Liver (tissue), 9 donors: Measurements from ENCODE around the gene GDF10. TPM values are rescaled to one million over a fixed set of nuclear protein-coding genes. Genes with fewer than 3 reads are reported as not detected.

Experiments used
- DNase-seq: peaks from one replicate; pipeline ENCODE4 v3.0.0-alpha.2; 2017; ENCODE audit warnings: low spot score
- H3K27ac ChIP-seq, 2 donors: one replicate each; pipeline ENCODE4 v1.7.0; 2013; ENCODE audit warnings: inconsistent platforms in 2 of 2, low read length in 2 of 2, control low read depth in 1 of 2, low read depth in 1 of 2, mild to moderate bottlenecking in 1 of 2
- H3K27me3 ChIP-seq, 4 donors: one replicate each; pipeline versions ENCODE4 v1.6.1 to v1.7.0; 2013; ENCODE audit warnings: low read length in 3 of 4, inconsistent platforms in 1 of 4, mild to moderate bottlenecking in 1 of 4, moderate library complexity in 1 of 4; ENCODE audit not compliant: control insufficient read depth in 4 of 4, insufficient read depth in 4 of 4
- H3K36me3 ChIP-seq, 4 donors: one replicate each; pipeline versions ENCODE4 v1.6.1 to v1.7.0; 2013; ENCODE audit warnings: low read length in 3 of 4, mild to moderate bottlenecking in 3 of 4, low read depth in 1 of 4, moderate library complexity in 1 of 4; ENCODE audit not compliant: control insufficient read depth in 4 of 4, insufficient read depth in 3 of 4
- H3K4me1 ChIP-seq, 4 donors: one replicate each; pipeline versions ENCODE4 v1.6.1 to v1.7.0; 2013; ENCODE audit warnings: low read length in 3 of 4, mild to moderate bottlenecking in 3 of 4, moderate library complexity in 1 of 4; ENCODE audit not compliant: control insufficient read depth in 4 of 4, insufficient read depth in 4 of 4
- H3K4me3 ChIP-seq, 3 donors: one replicate each; pipeline versions ENCODE4 v1.6.1 to v1.7.0; 2013; ENCODE audit warnings: low read length in 3 of 3, control low read depth in 1 of 3, low read depth in 1 of 3, mild to moderate bottlenecking in 1 of 3
- H3K9ac ChIP-seq, 2 donors: one replicate each; pipeline ENCODE4 v1.7.0; 2013; ENCODE audit warnings: low read length in 2 of 2, mild to moderate bottlenecking in 2 of 2, moderate library complexity in 2 of 2, control low read depth in 1 of 2, low read depth in 1 of 2
- H3K9me3 ChIP-seq, 4 donors: one replicate each; pipeline versions ENCODE4 v1.6.1 to v1.7.0; 2013; ENCODE audit warnings: low read length in 3 of 4; ENCODE audit not compliant: control insufficient read depth in 4 of 4
- EGR1 ChIP-seq, 2 donors: IDR thresholded peaks; 2 replicates each; pipeline ENCODE4 v1.6.1; 2016 to 2018; ENCODE audit warnings: antibody characterized with exemption in 2 of 2, low read depth in 2 of 2
- FOXA1 ChIP-seq: IDR thresholded peaks from 2 replicates; pipeline ENCODE4 v1.6.1; 2016; ENCODE audit warnings: antibody characterized with exemption
- FOXA2 ChIP-seq: IDR thresholded peaks from 2 replicates; pipeline ENCODE4 v1.6.1; 2016; ENCODE audit warnings: antibody characterized with exemption
- GABPA ChIP-seq, 2 donors: IDR thresholded peaks in 1 of 2; conservative IDR thresholded peaks in 1 of 2; 2 replicates each; pipeline ENCODE4 v1.6.1; 2016; ENCODE audit warnings: antibody characterized with exemption in 2 of 2, mild to moderate bottlenecking in 1 of 2, moderate library complexity in 1 of 2
- HNF4G ChIP-seq: IDR thresholded peaks from 2 replicates; pipeline ENCODE4 v1.6.1; 2016; ENCODE audit warnings: antibody characterized with exemption
- JUND ChIP-seq, 2 donors: IDR thresholded peaks; 2 replicates each; pipeline ENCODE4 v1.6.1; 2016; ENCODE audit warnings: antibody characterized with exemption in 2 of 2
- NR2F2 ChIP-seq: IDR thresholded peaks from 2 replicates; pipeline ENCODE4 v1.6.1; 2016; ENCODE audit warnings: antibody characterized with exemption
- RAD21 ChIP-seq, 2 donors: IDR thresholded peaks; 2 replicates each; pipeline ENCODE4 v1.6.1; 2016; ENCODE audit warnings: antibody characterized with exemption in 2 of 2, mild to moderate bottlenecking in 2 of 2
- RXRA ChIP-seq, 2 donors: IDR thresholded peaks; 2 replicates each; pipeline ENCODE4 v1.6.1; 2017 to 2018; ENCODE audit warnings: antibody characterized with exemption in 2 of 2, mild to moderate bottlenecking in 1 of 2
- SP1 ChIP-seq: IDR thresholded peaks from 2 replicates; pipeline ENCODE4 v1.6.1; 2018; ENCODE audit warnings: antibody characterized with exemption, mild to moderate bottlenecking
- TAF1 ChIP-seq: conservative IDR thresholded peaks from 2 replicates; pipeline ENCODE4 v1.6.1; 2016; ENCODE audit warnings: antibody characterized with exemption, mild to moderate bottlenecking
- YY1 ChIP-seq: IDR thresholded peaks from 2 replicates; pipeline ENCODE4 v1.6.1; 2016; ENCODE audit warnings: antibody characterized with exemption, mild to moderate bottlenecking
- WGBS: extraction: QIAGEN DNeasy Blood & Tissue Kit; methylation state at CpG from one replicate; pipeline ENCODE4 v1.1.7; 2013; 5-methylcytosine and 5-hydroxymethylcytosine counted together
- polyA plus RNA-seq, 2 donors: library from polyadenylated mRNA; stranded (reverse) in 1 of 2; unstranded in 1 of 2; fragments of 200-250 nt in 1 of 2; fragments of >200 nt in 1 of 2; fragmentation: Nextera tagmentation in 1 of 2; extraction: Ambion mirVana in 1 of 2; gene quantifications; one replicate each; pipeline versions ENCODE4 v1.2.1 to v1.2.3, GENCODE V29; 2013 to 2015
- total RNA-seq, 2 donors: library from RNA; depleted of rRNA; stranded (reverse); fragments of >200 nt; gene quantifications; one replicate each; pipeline ENCODE4 v1.2.3, GENCODE V29; 2014
- TF ChIP-seq, protein P1 (sequence below): IDR thresholded peaks from 2 replicates; pipeline ENCODE4 v1.6.1; 2016; ENCODE audit warnings: antibody characterized with exemption, mild to moderate bottlenecking
- TF ChIP-seq, protein P2 (sequence below): IDR thresholded peaks from 2 replicates; pipeline ENCODE4 v1.6.1; 2016; ENCODE audit warnings: antibody characterized with exemption
- TF ChIP-seq, protein P3 (sequence below): IDR thresholded peaks from 2 replicates; pipeline ENCODE4 v1.6.1; 2016; ENCODE audit warnings: antibody characterized with exemption
- donor health status: healthy.
- donor health status: healthy.
- donor health status: healthy.
- donor health status: healthy.
- donor health status: healthy.

GDF10 gene
- total and polyA plus RNA-seq, 4 donors = under 0.01 to 0.28 (median 0.11) TPM

DNA sequence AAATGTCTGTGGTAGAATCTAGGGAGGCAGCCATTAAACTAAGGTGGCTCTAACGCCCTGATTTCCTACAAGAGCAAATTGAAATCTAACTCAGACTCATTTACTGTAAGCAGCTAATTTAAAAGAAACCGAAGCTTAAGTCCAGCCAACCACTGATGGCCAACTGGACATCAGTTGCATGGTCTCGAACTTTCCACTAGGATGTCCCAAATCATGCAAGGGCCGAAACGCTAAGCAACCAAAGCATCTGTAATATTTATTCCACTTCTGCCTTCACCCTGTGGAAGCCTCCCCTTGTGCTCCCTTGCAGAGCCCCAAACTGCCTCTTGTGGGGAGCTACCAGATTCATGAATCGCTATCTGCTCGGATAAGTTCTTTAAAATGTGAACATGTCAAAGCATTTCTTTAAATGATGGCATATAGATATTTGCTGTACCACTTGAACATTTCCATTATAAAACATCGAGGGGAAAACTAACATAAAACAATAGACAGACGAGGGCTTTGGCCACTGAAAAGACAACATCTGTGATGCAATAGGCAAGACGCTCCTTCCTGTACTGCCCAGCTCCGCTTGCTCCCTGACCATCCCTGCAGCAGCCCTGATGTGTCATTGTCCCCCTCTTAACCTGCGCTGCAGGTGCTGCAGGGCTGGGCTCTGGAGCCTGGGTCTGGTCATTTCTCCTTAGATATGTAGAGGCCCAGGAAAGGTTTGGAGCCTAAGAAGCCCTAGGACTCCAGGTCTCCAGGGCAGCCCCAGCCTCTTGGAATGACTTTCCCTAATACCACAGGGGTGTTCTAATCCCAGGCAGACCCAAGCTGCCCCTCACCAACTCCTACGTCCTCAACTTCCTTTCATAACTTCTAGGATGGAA lies 45.2 kb downstream of the GDF10 start:
- 88% methylated on average over 13 of the region's 13 CpGs for WGBS
- no peaks in the 10 kb centered on the region for H3K27me3 ChIP-seq
- no peaks in the 10 kb centered on the region for H3K4me1 ChIP-seq
- H3K4me3 ChIP-seq = no peak overlapping the region
- DNase-seq = no peak
- H3K27ac ChIP-seq = no peak overlapping the region
- TF ChIP-seq HNF4G = no peak
- no peak for TF ChIP-seq RAD21 (IDR thresholded peaks at IDR 0.05)
- TF ChIP-seq GABPA (IDR thresholded peaks at IDR 0.05 in 1 of 2, conservative IDR thresholded peaks at IDR 0.05 in 1 of 2) = no peak
- no peak for TF ChIP-seq FOXA1
- TF ChIP-seq FOXA2 = no peak
- no peak for TF ChIP-seq EGR1 (IDR thresholded peaks at IDR 0.05; ENCODE audit: low read depth in 2 of 2)
- TF ChIP-seq, protein P1, sequence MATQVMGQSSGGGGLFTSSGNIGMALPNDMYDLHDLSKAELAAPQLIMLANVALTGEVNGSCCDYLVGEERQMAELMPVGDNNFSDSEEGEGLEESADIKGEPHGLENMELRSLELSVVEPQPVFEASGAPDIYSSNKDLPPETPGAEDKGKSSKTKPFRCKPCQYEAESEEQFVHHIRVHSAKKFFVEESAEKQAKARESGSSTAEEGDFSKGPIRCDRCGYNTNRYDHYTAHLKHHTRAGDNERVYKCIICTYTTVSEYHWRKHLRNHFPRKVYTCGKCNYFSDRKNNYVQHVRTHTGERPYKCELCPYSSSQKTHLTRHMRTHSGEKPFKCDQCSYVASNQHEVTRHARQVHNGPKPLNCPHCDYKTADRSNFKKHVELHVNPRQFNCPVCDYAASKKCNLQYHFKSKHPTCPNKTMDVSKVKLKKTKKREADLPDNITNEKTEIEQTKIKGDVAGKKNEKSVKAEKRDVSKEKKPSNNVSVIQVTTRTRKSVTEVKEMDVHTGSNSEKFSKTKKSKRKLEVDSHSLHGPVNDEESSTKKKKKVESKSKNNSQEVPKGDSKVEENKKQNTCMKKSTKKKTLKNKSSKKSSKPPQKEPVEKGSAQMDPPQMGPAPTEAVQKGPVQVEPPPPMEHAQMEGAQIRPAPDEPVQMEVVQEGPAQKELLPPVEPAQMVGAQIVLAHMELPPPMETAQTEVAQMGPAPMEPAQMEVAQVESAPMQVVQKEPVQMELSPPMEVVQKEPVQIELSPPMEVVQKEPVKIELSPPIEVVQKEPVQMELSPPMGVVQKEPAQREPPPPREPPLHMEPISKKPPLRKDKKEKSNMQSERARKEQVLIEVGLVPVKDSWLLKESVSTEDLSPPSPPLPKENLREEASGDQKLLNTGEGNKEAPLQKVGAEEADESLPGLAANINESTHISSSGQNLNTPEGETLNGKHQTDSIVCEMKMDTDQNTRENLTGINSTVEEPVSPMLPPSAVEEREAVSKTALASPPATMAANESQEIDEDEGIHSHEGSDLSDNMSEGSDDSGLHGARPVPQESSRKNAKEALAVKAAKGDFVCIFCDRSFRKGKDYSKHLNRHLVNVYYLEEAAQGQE = no peak
- TF ChIP-seq NR2F2 = no peak
- no peak for TF ChIP-seq TAF1
- no peak for TF ChIP-seq RXRA (IDR thresholded peaks at IDR 0.05)
- TF ChIP-seq JUND (IDR thresholded peaks at IDR 0.05) = no peak
- no peak for TF ChIP-seq YY1
- TF ChIP-seq, protein P2, sequence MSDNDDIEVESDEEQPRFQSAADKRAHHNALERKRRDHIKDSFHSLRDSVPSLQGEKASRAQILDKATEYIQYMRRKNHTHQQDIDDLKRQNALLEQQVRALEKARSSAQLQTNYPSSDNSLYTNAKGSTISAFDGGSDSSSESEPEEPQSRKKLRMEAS = no peak
- no peaks in the 10 kb centered on the region for H3K36me3 ChIP-seq
- H3K9me3 ChIP-seq = no peaks in the 10 kb centered on the region
- H3K9ac ChIP-seq = no peak overlapping the region

DNA sequence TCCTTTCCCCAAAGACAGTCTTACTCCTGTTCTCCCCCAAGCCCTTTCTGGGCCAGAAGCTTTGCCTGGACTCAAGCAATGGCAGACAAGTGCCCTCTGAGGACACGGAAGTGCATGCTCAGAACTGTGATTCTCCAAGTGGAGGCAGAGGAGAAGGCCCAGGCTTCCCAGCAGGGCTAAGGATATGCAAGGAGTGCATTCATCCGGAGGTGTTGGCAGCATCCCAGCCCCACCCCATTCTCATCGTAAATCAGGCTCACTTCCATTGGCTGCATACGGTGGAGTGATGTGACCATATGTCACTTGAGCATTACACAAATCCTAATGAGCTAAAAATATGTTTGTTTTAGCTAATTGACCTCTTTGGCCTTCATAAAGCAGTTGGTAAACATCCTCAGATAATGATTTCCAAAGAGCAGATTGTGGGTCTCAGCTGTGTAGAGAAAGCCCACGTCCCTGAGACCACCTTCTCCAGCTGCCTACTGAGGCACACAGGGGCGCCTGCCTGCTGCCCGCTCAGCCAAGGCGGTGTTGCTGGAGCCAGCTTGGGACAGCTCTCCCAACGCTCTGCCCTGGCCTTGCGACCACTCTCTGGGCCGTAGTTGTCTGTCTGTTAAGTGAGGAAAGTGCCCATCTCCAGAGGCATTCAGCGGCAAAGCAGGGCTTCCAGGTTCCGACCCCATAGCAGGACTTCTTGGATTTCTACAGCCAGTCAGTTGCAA lies 46.7 kb downstream of the GDF10 start:
- Histone ChIP-seq H3K36me3 (no peaks in the 10 kb centered on the region), H3K4me1 (no peaks in the 10 kb centered on the region), H3K9me3 (no peaks in the 10 kb centered on the region), H3K4me3 (no peak overlapping the region), H3K9ac (no peak overlapping the region), H3K27ac (no peak overlapping the region), H3K27me3 (no peaks in the 10 kb centered on the region)
- TF ChIP-seq YY1 = no peak
- TF ChIP-seq RAD21 (IDR thresholded peaks at IDR 0.05) = no peak
- TF ChIP-seq, protein P1 = no peak
- no peak for TF ChIP-seq FOXA2
- TF ChIP-seq, protein P3, sequence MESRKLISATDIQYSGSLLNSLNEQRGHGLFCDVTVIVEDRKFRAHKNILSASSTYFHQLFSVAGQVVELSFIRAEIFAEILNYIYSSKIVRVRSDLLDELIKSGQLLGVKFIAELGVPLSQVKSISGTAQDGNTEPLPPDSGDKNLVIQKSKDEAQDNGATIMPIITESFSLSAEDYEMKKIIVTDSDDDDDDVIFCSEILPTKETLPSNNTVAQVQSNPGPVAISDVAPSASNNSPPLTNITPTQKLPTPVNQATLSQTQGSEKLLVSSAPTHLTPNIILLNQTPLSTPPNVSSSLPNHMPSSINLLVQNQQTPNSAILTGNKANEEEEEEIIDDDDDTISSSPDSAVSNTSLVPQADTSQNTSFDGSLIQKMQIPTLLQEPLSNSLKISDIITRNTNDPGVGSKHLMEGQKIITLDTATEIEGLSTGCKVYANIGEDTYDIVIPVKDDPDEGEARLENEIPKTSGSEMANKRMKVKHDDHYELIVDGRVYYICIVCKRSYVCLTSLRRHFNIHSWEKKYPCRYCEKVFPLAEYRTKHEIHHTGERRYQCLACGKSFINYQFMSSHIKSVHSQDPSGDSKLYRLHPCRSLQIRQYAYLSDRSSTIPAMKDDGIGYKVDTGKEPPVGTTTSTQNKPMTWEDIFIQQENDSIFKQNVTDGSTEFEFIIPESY = no peak
- TF ChIP-seq HNF4G = no peak
- no peak for TF ChIP-seq SP1
- WGBS = 76% methylated on average over 13 of the region's 13 CpGs
- no peak for DNase-seq
